ENCODE measurements around the gene CLCF1.

CLCF1 gene

DNA sequence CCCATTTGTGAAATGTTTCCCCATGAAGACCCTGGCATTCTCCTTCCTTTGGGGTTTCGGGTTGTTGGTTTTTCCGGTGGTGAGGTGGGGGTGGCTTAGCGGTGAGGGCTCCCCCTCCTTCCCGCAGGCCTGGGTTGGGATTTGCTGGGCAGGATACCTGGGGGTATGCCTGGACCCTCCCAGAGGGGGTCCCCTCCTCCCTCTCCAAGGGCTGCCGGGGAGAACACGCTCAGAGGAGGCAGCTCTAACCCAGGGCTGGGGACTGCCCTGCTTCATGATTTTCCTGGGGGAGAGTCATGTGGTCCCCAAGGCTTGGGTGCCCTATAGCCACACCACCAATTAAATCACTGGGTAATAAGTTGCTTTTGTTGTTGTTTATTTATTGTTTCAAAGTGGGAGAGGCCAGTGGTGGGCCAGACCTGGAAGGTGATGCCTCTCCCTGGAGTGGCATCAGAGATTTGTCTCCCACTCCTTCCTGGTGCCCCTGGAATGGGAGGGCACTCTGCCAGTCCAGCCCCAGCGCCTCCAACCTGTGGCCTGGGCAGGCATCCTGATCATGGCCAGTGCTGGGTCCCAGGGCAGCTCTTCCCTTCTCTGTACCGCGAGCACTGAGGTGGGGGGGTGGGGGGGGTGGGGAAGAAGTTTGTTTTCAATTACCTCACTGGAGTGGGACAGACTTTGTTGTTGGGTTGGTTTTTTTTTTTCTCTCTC lies 1.3 kb upstream of the CLCF1 start:
- no peak for DNase-seq

DNA sequence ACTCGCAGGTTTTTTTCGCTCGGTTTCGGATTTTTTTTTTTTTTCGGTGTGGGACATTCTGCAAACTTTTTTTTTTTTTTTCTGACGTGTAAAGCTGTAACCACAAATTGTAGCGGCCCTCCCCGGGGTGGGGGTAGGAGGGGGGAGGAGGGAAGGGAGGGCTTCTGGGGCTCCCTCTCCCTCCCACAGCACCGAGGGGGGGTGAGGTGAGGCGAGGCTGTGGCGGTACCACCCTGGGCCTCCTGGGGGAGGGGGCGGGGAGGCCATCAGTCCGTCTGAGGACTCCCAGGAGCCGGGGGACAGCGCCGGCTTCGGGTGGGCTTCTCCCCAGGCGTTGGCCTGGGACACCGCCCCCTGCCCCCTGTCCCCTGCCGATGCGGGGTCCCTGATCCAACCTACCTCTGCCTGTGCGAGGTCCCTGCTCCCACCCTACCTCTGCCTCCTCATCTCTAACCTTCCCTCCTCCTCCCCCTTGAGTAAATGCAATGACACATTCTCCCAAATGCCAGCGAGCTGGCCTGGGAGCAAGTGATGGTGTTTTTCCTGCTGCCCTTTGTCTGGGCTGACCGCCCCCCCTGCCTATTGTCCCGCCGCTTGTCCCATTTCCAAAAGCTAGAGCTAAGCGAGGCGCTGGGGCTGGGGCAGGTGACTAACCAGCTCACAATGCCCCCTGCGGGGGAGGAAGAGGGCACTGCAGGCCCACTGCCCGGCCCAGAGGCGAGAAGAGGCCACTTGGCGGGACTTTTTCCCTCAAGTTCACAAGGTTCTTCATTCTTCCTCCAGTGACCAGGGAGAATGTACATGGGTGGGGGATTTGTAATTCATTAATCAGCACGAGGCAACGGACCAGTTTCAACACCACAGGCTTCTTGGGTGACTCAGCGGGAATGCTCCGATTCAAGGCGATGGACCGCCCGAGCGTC lies 511 bp upstream of the CLCF1 start:
- DNase-seq: peak; percentile 60

DNA sequence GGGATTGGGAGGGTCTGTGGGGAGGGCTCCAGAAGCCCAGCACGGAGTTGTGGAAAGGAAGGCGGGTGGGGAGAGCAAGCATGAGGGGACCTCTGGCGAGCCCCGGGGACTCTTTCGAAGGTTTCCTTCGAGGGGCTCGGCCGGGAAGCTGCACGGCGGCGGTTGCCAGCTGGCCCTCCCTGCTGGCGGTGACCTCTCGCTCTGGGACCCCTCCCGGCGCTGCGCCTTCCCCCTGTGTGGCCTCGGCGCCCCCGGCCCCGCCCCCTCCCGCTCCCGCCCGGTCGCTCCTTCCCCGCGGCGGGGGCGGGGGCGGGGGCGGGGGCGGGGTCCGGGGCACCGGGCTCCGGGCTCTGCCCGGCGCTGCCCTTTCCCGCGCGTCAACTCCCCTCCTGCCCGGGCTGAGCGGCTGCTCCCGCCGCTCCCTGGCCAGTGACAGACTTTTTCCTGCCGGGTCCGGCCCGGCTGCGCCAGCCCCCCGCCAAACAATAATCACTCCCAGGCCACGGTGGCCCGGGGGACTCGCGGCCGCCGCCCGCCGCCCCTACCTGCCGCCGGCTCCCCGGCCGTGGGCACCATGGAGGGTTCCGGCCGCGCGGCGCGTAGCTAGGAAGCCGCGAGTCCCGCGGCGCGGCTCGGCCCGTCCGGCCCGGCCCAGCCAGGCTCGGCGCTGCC lies 941 bp downstream of the CLCF1 start:
- DNase-seq: no peak

DNA sequence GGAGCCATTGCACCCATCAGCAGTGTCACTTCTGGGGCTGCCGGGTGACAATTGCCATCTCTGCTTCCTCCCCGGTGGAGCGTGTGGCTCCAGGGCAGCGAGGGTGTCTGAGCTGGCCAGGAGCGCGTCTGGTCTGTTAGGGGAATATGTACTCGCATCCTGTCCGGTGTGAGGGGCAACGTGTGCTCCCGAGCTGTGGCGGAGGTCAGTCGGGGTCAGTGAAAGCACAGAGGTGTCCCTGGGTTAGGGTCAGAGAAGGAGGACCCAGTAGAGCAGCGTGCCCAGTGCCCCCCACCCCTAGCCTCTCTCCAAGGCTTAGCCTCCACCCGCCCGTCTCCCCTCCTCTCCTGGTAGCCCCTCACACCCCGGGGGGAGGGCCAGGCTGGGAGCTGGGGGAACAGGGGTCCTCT lies 1.5 kb downstream of the CLCF1 start:
- no peak for DNase-seq

DNA sequence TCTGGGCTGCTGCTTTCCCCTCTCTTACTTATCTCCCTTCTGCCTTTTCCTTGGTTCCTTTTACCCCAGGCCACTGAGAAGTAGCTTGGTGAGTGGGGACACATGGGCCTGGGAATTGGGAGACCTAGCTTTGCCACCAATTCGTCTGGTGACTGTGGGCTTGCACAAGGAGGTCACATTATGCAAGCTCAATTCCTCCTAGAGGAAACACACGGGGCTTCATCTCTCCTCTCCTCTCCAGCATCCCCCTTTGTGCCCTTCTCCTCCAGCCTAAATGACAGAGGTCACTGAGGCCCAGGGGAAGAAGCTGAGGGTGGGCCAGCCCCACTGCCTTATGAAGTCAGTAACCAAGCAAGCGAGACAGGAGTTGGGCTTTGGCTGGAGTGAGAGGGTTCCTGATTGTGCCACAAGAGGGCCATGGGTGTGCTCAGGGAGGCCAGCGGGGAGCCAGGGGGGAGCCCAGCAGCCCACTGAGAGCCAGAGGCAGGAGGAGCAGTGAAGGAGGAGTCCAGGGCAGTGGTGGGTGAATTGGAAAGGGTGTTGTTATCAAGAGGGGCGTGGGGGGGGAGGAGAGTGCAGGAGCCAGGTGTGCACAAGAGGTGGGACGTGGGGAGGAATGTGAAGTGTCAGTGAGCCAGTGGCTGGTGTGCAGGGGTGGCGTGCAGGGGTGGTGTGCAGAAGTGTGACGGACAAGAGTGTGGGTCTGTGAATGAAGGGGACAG lies 2.0 kb downstream of the CLCF1 start:
- peak; percentile 49 for DNase-seq

DNA sequence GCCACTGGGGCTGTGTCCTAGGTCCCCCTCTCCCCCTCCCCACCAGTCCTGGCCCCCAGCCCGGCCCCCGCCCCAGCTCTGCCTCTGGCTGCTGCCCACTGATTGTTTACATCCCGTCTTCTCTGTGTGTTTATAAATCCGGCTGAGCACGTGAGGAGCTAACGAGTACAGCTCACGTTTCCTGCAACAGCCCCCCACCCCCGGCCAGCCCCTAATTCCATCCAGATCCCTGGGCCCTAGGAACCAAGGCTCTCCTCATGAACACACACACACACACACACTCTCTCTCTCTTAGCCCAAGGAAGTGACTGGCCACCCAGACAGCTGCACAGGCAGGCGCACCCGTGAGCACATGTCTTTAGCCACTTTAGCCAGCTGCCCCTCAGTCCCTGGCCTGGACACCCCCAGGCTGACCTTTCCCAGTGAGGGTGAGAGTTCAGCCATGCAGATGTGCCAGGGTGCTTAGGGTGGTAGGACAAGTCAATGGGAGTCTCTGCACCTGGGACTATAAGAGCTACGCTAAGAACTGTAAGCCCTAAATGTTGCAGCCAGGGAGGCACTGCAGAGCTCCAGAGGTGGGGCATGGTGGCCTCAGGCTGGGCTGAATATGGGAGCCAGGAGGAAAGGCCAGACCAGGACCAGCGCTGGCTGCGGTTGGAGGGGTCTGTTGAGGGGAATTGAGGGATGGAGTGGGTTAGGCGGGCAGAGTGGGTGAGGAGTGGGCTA lies 2.9 kb downstream of the CLCF1 start:
- no peak for DNase-seq

DNA sequence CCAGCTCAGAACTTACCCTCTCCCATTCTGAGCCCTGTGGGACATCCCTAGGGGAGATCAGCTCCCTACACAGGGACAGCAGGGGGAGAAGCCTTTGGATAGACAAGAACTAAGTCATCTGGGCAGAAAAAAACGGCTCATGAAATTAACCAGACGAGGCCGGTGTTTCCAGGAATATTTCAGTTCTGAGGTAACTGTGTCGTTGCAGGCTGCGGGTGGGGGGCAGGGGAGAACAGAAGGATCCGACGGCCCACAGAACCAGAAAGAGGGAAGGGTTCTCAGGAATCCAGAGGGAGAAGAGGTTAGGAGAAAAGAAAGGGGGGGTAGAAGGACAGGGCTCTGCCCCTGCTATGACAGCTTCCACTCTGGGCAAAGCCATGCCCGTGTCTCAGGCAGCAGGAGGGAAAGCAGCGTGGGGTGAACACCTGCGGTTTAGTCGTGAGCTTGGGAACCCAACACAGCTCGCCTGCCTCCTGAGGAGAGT lies 3.6 kb downstream of the CLCF1 start:
- no peak for DNase-seq

DNA sequence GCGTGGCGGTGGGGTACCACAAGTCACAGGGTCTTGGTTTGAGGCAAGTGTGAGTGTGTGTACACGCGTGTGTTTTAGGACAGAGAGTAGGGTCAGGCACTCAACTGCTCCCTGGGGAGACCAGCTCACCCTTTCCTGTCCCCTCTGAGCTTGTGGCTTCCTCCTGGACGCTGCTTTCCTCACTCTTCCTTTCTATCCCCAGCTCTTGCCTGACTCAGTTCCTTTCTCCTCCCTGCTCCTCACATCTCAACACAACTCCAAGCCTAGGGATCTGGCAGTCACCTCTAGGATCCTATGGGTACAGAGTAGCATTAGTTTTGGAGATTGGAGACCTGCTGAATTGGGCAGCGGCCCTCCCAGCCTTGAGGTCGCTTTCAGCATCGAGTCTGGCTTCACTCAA lies 4.1 kb downstream of the CLCF1 start:
- no peak for DNase-seq

DNA sequence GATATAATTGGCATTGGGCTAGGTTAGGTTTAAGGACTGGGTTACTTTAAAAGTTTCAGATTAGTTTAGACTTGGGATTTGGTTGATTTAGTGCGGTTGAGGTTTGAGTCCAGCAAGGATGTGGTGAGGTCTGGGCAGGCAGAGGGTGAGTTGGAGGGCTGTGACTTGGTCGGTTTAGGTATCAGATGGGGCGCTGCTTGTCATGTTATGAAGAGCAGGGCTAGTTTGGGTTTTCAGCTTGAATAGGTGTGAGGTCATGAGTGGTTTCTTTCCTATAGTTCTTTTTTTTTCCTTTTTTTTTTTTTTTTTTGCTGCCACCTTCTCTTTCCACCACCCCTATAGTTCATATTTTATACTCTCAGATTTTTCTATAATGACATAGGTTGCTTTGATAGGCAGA lies 4.8 kb downstream of the CLCF1 start:
- no peak for DNase-seq

DNA sequence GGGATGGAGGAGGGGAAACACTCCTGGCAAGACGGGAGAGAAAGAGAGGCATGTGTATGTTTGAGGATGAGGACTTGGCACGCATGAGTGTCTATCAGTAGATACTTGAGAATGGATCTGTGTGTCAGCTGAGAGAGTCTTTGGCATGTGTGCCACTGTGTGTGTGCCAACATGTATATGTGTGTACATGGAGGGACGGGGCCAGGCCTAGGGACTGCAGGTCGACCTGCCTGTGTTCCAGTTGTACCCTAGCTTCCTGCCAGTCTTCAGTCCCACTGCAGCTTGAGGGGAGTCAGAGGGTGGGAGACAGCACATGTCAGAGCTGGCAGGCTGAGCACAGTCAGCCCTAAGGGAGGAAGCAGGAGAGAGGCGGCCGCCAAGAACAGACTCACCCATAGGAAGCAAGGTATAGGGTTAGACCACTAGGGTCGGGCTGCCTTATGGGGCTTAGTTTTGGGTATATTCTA lies 5.6 kb downstream of the CLCF1 start:
- DNase-seq: no peak

DNA sequence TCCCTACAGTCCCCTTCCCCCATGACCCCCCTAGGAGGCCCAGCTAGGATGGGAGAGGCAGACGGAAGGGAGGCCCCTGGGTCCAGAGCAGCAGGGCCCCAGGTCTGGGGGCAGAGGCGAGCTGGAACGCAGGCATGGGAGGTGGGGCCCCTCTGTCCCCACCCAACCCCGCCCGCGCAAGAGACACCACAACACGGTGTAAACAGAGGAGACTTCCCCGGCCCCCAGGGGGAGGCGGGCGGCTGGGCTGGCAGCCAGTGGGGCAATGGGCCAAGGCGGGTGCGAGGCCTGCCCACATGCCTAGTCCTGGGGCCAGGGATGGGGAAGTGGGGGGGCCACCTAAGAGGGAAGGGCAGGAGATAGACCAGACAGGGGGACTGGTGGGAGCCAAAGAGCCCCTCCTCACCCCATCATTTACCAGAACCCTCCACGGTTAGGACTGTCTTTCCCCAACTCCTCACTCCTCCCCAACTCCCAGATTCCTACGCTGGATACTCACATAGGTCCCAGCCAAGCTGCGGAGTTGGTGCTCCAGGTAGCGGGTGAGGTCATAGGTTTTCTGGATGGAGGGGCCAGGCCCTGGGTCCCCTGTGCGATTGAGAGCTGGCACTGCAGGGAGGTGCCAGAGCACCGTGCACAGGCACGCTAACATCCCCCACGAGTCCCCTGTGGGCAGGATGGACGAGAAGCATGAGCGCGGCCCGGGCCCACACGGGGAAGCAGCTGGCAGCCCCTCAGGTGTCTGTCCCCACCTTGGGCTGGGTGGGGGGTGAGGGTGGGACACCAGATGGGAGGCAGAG lies 6.2 kb downstream of the CLCF1 start:
- DNase-seq: peak; percentile 42

DNA sequence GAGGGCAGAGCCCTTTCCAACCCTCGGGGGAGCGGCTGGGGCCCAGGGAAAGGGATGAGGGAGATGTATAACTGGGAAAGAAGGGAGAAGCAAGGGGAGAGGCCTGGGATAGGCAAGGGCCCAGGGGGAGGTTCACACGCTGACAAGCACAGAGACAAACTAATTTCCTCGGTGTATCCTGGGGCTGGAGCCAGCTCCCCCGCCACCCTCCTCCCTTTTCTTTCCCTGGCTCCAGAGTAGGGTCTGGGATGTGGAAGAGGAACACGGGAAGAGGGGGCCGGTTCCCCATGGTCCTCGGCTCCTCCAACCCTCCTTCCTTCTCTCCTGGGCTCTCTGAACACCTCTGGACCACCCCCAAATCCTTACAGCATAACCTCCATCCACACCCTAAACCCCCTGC lies 6.9 kb downstream of the CLCF1 start:
- no peak for DNase-seq

DNA sequence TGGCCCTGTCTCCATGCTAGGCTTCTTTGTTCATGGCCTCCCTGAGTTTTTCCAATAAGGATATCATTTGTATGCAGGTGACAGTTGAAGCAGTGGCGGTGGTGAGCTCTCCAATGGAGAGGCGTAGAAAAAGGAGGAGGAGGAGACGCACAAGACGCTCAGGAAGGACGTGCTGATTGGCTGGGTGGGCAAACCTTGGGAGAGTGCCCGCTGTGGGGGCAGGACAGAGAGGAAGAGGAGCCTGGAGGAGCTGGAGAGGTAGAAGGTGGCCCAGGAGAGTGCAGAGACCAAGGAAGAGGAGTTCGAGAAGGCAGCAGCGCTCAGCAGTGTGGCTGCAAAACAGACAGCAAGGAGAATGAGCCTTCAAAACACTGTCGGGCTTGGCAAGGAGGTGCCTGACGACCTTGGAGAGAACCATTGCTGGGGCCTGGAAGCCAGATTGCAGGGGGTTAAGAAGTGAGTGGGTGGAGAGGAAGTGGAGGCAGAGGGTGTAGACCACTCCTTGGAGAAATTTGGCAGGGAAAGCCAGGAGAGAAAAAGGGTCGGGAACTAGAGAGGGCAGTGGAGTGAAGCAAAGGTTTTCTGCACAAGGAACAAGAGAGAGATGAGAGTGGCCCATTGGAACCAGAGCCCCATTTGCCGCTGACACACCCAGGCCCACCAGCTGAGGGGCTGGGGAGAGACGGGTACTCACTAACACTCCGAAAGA lies 7.5 kb downstream of the CLCF1 start:
- DNase-seq: no peak

DNA sequence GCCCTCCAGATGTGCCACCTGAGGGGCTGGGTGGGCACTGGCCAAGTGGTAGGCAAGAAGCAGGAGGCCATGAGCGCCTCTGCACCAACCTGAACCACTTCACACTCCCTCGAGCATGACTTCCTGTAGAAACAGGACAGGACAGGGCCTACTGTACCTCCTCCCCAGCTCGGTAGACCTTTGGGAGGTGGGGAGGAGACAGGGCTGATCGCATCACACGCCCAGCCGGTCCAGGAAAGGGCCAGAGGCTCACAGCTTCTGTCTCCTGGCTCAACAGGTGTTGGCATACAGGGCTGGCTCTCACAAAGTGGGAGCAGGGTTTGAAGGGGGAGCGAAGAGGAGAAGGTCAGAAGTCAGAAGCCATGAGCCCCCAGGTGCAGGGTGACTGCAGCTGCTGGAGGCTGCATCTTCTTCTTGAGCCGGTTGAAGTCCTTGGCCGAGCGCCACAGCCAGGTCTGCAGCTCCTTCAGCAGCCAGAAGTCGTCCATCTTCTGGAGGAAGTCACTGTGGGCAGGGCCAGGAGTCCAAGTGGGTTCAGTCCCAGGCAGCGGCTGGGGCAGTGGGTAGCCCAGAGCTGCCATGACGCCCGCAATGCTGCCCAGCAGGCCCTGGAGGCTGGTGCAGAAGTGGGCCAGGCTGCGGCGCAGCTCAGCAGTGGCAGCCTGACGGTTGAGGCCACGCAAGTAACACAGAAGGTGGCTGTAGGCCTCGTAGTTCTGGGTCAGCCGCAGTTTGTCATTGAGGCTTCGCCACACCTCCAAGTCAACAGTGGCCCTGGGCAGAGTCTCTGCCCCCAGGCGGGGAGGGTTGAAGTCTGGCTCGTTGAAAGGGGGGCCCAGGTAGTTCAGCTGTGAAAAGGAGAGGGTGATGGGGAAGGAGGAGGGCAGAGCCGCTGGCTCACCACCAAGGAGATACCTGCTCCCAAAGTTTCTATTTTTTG lies 8.3 kb downstream of the CLCF1 start:
- no peak for DNase-seq

DNA sequence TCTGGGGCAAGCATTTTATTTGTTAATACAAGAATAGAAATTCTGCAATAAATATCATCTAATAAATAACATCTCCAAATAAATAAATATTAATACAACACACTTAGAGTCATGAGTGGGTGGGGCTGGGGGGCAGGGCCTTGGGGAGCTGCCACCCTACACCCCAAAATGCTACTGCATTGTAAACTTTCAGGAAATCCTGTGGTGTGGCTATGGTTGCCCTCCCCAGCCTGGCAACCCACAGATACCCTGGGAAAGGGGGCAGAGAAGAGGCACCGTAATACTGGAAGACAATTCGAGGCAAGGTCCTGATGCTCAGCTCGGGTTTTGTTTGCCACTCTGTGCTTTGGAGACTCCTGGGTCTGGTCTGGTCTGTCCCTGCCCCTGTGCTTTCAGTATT lies 9.2 kb downstream of the CLCF1 start:
- DNase-seq: no peak

DNA sequence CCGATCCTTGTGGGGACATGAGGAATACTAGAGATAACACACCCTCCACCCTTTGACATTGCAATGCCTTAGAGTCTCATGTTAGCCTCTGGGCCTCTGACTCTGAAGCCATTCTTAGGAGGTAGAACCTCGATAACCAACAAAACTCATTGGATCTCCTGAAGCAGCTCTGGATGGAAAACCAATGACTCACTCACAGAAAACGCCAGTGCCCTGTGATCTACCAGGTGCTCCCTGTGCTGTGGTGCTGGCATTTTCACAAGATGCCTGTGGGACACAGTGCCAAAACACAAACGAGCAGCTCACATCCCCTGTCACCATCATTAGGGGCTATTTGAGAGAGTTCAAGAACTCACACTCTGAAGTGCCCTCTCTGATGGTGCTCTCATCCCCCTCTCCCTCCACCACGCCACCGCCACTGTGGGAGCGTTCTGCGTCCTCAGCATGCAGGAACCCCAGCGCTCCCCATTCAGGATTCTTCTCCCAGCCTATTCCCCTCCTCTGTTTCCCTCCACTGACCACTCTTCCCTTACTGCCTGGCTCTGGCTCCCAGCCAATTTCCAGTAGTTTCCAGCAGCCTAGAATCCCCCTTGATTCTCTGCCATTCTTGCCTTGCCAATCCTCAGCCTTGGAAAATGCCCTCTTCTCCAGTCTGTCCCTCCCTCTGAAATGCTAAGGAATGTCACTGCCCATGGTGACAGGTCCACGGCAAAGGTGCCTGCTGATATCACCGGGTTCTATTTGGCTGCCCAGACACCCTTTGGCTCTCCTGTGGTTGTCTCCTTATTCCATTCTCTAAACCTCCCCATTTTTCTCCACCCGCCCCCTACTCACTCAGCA lies 15.3 kb downstream of the CLCF1 start:
- DNase-seq: no peak

DNA sequence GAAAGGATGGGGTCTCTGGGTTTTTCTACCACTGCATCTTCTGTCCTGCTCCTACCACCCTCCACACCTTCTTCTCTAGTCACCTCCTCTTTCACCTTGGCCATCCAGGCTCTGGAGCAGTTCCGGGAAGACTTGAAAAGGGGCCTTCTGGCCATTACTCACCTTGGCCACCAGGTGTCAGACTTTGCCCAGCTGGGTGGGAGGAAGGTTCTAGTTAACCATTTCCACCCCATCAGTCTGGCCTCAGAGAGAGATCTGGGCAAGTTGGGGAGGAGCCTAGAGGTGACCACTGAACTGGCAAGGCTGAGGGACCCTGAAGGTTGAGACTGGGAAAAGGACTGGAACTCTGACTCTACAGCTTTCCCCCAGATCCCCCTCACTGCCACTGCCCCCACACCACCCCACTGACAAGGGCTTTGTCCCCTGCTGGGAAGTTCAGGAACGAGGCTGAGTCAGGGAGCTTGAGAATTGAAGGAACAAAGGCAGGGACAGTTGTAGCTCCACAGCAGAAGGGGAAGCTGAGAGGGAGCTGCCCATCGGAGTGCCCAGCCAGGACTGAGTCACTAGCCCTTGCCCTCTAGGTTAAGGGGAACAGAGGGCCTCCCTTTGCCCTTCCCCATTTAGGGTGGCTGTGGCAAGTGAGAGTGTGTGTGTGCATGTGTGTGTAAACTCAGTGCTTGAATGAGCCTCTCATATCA lies 16.4 kb downstream of the CLCF1 start:
- peak; percentile 84 for DNase-seq

DNA sequence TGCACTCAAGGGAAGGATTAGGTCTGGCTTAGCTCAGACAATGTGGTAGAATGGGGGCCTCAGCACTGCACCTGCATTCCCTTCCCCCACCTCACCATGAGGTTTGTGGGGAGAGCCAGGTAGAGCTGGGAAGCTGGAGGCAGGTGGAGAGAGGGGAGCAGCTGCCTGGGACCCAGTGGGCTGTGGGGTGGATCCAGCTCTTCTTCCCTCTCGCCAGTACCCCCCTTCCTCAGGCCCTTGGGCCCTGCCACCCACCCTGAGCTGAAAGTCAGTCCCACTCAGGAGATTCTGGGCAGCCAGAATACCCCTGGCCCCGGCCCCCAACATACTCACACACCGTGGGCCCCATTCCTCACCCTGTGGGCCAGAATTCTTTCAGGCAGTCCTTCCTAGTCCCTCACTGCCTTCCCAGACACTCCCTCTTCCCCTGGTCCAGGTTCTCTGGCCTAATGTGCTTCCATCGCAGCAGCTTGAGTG lies 17.0 kb downstream of the CLCF1 start:
- DNase-seq: no peak
